ENCODE results near the gene MMP20.

MMP20 gene

GRCh38 chr11:102615077-102615893, 9.8 kb downstream of the MMP20 start:
- no peak for TF ChIP-seq CTCF (IDR thresholded peaks at IDR 0.05)
- Histone ChIP-seq H3K27ac (no peak overlapping the region), H3K27me3 (no peaks in the 10 kb centered on the region), H3K4me1 (ENCODE audit: control insufficient read depth in 1 of 2, insufficient read depth in 1 of 2, low read depth in 1 of 2, low read length in 1 of 2) (no peaks in the 10 kb centered on the region), H3K9me3 (no peaks in the 10 kb centered on the region), H3K36me3 (no peaks in the 10 kb centered on the region), H3K4me3 (ENCODE audit: low read depth in 1 of 2, low read length in 1 of 2) (no peak overlapping the region)

GRCh38 chr11:102614485-102614884, 10.6 kb downstream of the MMP20 start:
- Histone ChIP-seq H3K9me3 (no peaks in the 10 kb centered on the region), H3K27ac (no peak overlapping the region), H3K27me3 (no peaks in the 10 kb centered on the region), H3K4me1 (ENCODE audit: control insufficient read depth in 1 of 2, insufficient read depth in 1 of 2, low read depth in 1 of 2, low read length in 1 of 2) (no peaks in the 10 kb centered on the region), H3K4me3 (ENCODE audit: low read depth in 1 of 2, low read length in 1 of 2) (no peak overlapping the region), H3K36me3 (no peaks in the 10 kb centered on the region)
- no peak for TF ChIP-seq CTCF (IDR thresholded peaks at IDR 0.05)

GRCh38 chr11:102614031-102614430, 11.1 kb downstream of the MMP20 start:
- no peak overlapping the region for H3K27ac ChIP-seq
- no peaks in the 10 kb centered on the region for H3K36me3 ChIP-seq
- H3K4me1 ChIP-seq (ENCODE audit: control insufficient read depth in 1 of 2, insufficient read depth in 1 of 2, low read depth in 1 of 2, low read length in 1 of 2), result no peaks in the 10 kb centered on the region
- TF ChIP-seq CTCF (IDR thresholded peaks at IDR 0.05), result no peak
- no peaks in the 10 kb centered on the region for H3K9me3 ChIP-seq
- H3K4me3 ChIP-seq (ENCODE audit: low read depth in 1 of 2, low read length in 1 of 2), result no peak overlapping the region
- H3K27me3 ChIP-seq, result no peaks in the 10 kb centered on the region

- Histone ChIP-seq H3K4me1 (ENCODE audit: control insufficient read depth in 1 of 2, insufficient read depth in 1 of 2, low read depth in 1 of 2, low read length in 1 of 2) (no peaks in the 10 kb centered on the region), H3K27me3 (no peaks in the 10 kb centered on the region), H3K4me3 (ENCODE audit: low read depth in 1 of 2, low read length in 1 of 2) (no peak overlapping the region), H3K9me3 (no peaks in the 10 kb centered on the region), H3K36me3 (no peaks in the 10 kb centered on the region), H3K27ac (no peak overlapping the region)
- TF ChIP-seq CTCF (IDR thresholded peaks at IDR 0.05), result no peak
Observed at GRCh38 chr11:102613450-102613849, 11.7 kb downstream of the MMP20 start.

- no peak for TF ChIP-seq CTCF (IDR thresholded peaks at IDR 0.05)
- no peaks in the 10 kb centered on the region for H3K36me3 ChIP-seq
Observed at GRCh38 chr11:102611291-102611690, 13.8 kb downstream of the MMP20 start.

More at GRCh38 chr11:102611291-102611690, 13.8 kb downstream of the MMP20 start:
- Histone ChIP-seq H3K4me1 (ENCODE audit: control insufficient read depth in 1 of 2, insufficient read depth in 1 of 2, low read depth in 1 of 2, low read length in 1 of 2) (no peaks in the 10 kb centered on the region), H3K27ac (no peak overlapping the region), H3K9me3 (no peaks in the 10 kb centered on the region), H3K4me3 (ENCODE audit: low read depth in 1 of 2, low read length in 1 of 2) (no peak overlapping the region), H3K27me3 (no peaks in the 10 kb centered on the region)

All from neutrophil (primary cell).